H1 (cell line): ENCODE data around the gene CNR2. TPM values are rescaled to one million over a fixed set of nuclear protein-coding genes. Genes with fewer than 3 reads are reported as not detected.

Experiments used
- CTCF ChIA-PET: fragments of 300-600 bp; sonication (Branson Sonifier 250); formaldehyde crosslinking; loops from one replicate; lab custom pipeline; 2021; ENCODE audit not compliant: partially characterized antibody; lab: Charles Lee
- POLR2A ChIA-PET: fragments of 300-600 bp; sonication (Branson Sonifier 250); formaldehyde crosslinking; loops from one replicate; lab custom pipeline; 2021; ENCODE audit warnings: inconsistent platforms; ENCODE audit not compliant: partially characterized antibody; lab: Charles Lee
- DNase-seq, 2 experiments: peaks; one replicate each; pipeline versions ENCODE4 v3.0.0 to v3.0.0-alpha.2; 2010 to 2022; ENCODE audit warnings: low spot score in 2 of 2, low read depth in 1 of 2, mixed read lengths in 1 of 2
- FAIRE-seq: peaks from 2 replicates; lab custom pipeline; 2011; peaks lifted over from hg19 to GRCh38; lab: Jason Lieb, UNC
- H2AFZ ChIP-seq: 2 replicates; pipeline ENCODE4 v1.8.1; 2012; ENCODE audit warnings: low read length, inconsistent platforms
- H2AK5ac ChIP-seq: 2 replicates; pipeline ENCODE4 v1.6.1; 2013; ENCODE audit warnings: low read depth, low read length
- H2BK120ac ChIP-seq: replicated peaks from 2 replicates; pipeline ENCODE3; 2013; ENCODE audit warnings: low read depth, low read length, inconsistent platforms
- H2BK12ac ChIP-seq: 2 replicates; pipeline ENCODE4 v1.6.1; 2013; ENCODE audit warnings: low read depth, low read length
- H2BK15ac ChIP-seq: 2 replicates; pipeline ENCODE4 v1.6.1; 2013; ENCODE audit warnings: low read length
- H2BK20ac ChIP-seq: 2 replicates; pipeline ENCODE4 v1.6.1; 2013; ENCODE audit warnings: low read length
- H2BK5ac ChIP-seq: 2 replicates; pipeline ENCODE4 v1.6.1; 2013; ENCODE audit warnings: low read depth, low read length
- H3K14ac ChIP-seq: 2 replicates; pipeline ENCODE4 v1.6.1; 2013; ENCODE audit warnings: inconsistent platforms; ENCODE audit not compliant: insufficient read length
- H3K18ac ChIP-seq: 2 replicates; pipeline ENCODE4 v1.6.1; 2013; ENCODE audit warnings: low read length; ENCODE audit errors: extremely low read depth
- H3K23ac ChIP-seq: 2 replicates; pipeline ENCODE4 v1.6.1; 2013; ENCODE audit warnings: inconsistent platforms; ENCODE audit not compliant: insufficient read length
- H3K23me2 ChIP-seq: 2 replicates; pipeline ENCODE4 v1.6.1; 2013; ENCODE audit warnings: low read depth, low read length
- H3K27ac ChIP-seq: 2 replicates; pipeline ENCODE4 v1.6.1; 2011; ENCODE audit warnings: low read depth, low read length, inconsistent platforms
- H3K27me3 ChIP-seq, 4 experiments: replicated peaks in 1 of 4; 1 replicate in 1 of 4; 2 replicates in 3 of 4; pipeline versions ENCODE4 v1.6.1 to v1.8.1; 2011 to 2013; ENCODE audit warnings: low read length in 3 of 4, mild to moderate bottlenecking in 3 of 4, inconsistent platforms in 2 of 4, mixed read lengths in 2 of 4, moderate library complexity in 1 of 4; ENCODE audit not compliant: control insufficient read depth in 3 of 4, insufficient read depth in 3 of 4; ENCODE audit errors: extremely low read depth in 1 of 4
- H3K36me3 ChIP-seq, 4 experiments: 2 replicates each; pipeline versions ENCODE4 v1.6.1 to v1.8.1; 2011 to 2013; ENCODE audit warnings: mild to moderate bottlenecking in 4 of 4, low read length in 3 of 4, moderate library complexity in 2 of 4, control low read depth in 1 of 4, inconsistent platforms in 1 of 4; ENCODE audit not compliant: insufficient read depth in 4 of 4, control insufficient read depth in 2 of 4
- H3K4ac ChIP-seq: replicated peaks from 2 replicates; pipeline ENCODE3; 2013; ENCODE audit warnings: low read length, low read depth, mixed read lengths, inconsistent platforms; ENCODE audit not compliant: insufficient read length
- H3K4me1 ChIP-seq, 4 experiments: replicated peaks in 1 of 4; 1 replicate in 1 of 4; 2 replicates in 3 of 4; pipeline versions ENCODE4 v1.6.1 to v1.8.1; 2011 to 2013; ENCODE audit warnings: low read length in 3 of 4, inconsistent platforms in 2 of 4, mixed read lengths in 1 of 4; ENCODE audit not compliant: insufficient read depth in 4 of 4, control insufficient read depth in 3 of 4
- H3K4me2 ChIP-seq, 2 experiments: 2 replicates each; pipeline versions ENCODE4 v1.6.1 to v1.8.1; 2011 to 2013; ENCODE audit warnings: low read depth in 2 of 2, low read length in 2 of 2, control low read depth in 1 of 2, inconsistent platforms in 1 of 2, mild to moderate bottlenecking in 1 of 2; ENCODE audit not compliant: insufficient read depth in 1 of 2
- H3K4me3 ChIP-seq, 4 experiments: fragments of 200-600, 300-600 bp in 1 of 4; sonication (generic), shearing (Covaris generic), sonication (Bioruptor Twin) in 1 of 4; 2 replicates each; pipeline versions ENCODE4 v1.5.1 to v1.8.1; 2011 to 2016; ENCODE audit warnings: low read length in 4 of 4, low read depth in 3 of 4, control low read depth in 2 of 4, inconsistent platforms in 2 of 4, mild to moderate bottlenecking in 2 of 4, mixed read lengths in 1 of 4, moderate library complexity in 1 of 4; ENCODE audit not compliant: insufficient read depth in 2 of 4; ENCODE audit errors: extremely low read depth in 1 of 4
- H3K56ac ChIP-seq: replicated peaks from 2 replicates; pipeline ENCODE3; 2013; ENCODE audit warnings: low read depth, mild to moderate bottlenecking, mixed read lengths, low read length, inconsistent platforms; ENCODE audit not compliant: insufficient read length
- H3K79me1 ChIP-seq: 2 replicates; pipeline ENCODE4 v1.6.1; 2013; ENCODE audit warnings: low read depth, low read length, control low read depth
- H3K79me2 ChIP-seq, 2 experiments: 2 replicates each; pipeline versions ENCODE4 v1.6.1 to v1.8.1; 2012 to 2013; ENCODE audit warnings: low read length in 2 of 2, mild to moderate bottlenecking in 2 of 2, inconsistent platforms in 1 of 2; ENCODE audit not compliant: insufficient read depth in 2 of 2, control insufficient read depth in 1 of 2
- H3K9ac ChIP-seq, 4 experiments: replicated peaks in 1 of 4; 1 replicate in 1 of 4; 2 replicates in 3 of 4; pipeline versions ENCODE4 v1.6.1 to v1.8.1; 2011 to 2013; ENCODE audit warnings: low read depth in 3 of 4, low read length in 3 of 4, control low read depth in 2 of 4, mild to moderate bottlenecking in 2 of 4, moderate library complexity in 2 of 4, inconsistent platforms in 1 of 4; ENCODE audit errors: extremely low read depth in 1 of 4
- H3K9me3 ChIP-seq, 2 experiments: 2 replicates each; pipeline versions ENCODE4 v1.6.1 to v1.8.1; 2012 to 2013; ENCODE audit warnings: mild to moderate bottlenecking in 2 of 2, moderate library complexity in 2 of 2, control low read depth in 1 of 2, inconsistent platforms in 1 of 2, low read depth in 1 of 2, low read length in 1 of 2, mixed read lengths in 1 of 2; ENCODE audit not compliant: insufficient read depth in 2 of 2
- H4K20me1 ChIP-seq, 2 experiments: replicated peaks in 1 of 2; 2 replicates each; pipeline versions ENCODE3 to v1.8.1; 2011 to 2013; ENCODE audit warnings: inconsistent platforms in 2 of 2, low read length in 2 of 2, mild to moderate bottlenecking in 1 of 2; ENCODE audit not compliant: insufficient read depth in 2 of 2, control insufficient read depth in 1 of 2
- H4K5ac ChIP-seq: 2 replicates; pipeline ENCODE4 v1.6.1; 2013; ENCODE audit warnings: low read length, low read depth, mixed read lengths, inconsistent platforms; ENCODE audit not compliant: insufficient read length
- H4K8ac ChIP-seq: 2 replicates; pipeline ENCODE4 v1.8.0; 2013; ENCODE audit warnings: mild to moderate bottlenecking, moderate library complexity, low read length, inconsistent platforms; ENCODE audit not compliant: insufficient read depth; ENCODE audit errors: extremely low read depth
- H4K91ac ChIP-seq: replicated peaks from 2 replicates; pipeline ENCODE3; 2013; ENCODE audit warnings: low read length, mixed read lengths, inconsistent platforms; ENCODE audit not compliant: insufficient read length
- CBX5 ChIP-seq: fragments of 300-800, 300-1000 bp; sonication (generic); IDR thresholded peaks from 2 replicates; pipeline ENCODE4 v1.7.1; 2016; ENCODE audit warnings: antibody characterized with exemption, low read length, low read depth
- FOSL1 ChIP-seq: IDR thresholded peaks from 2 replicates; pipeline ENCODE4 v1.6.1; 2011; ENCODE audit warnings: mild to moderate bottlenecking, low read depth, low read length, moderate library complexity; ENCODE audit not compliant: insufficient read depth
- HDAC6 ChIP-seq: IDR thresholded peaks from one replicate; pipeline ENCODE4 v1.7.1; 2012; ENCODE audit warnings: low read depth, mild to moderate bottlenecking, inconsistent platforms, low read length, moderate library complexity
- POU5F1 ChIP-seq: IDR thresholded peaks from 2 replicates; pipeline ENCODE4 v1.6.1; 2011; ENCODE audit warnings: low read depth, mild to moderate bottlenecking, low read length, moderate library complexity
- SIRT6 ChIP-seq: IDR thresholded peaks from one replicate; pipeline ENCODE4 v1.7.1; 2012; ENCODE audit warnings: low read length, inconsistent platforms
- SIX5 ChIP-seq: IDR thresholded peaks from 2 replicates; pipeline ENCODE4 v1.6.1; 2011; ENCODE audit warnings: mild to moderate bottlenecking, low read depth, low read length
- SP4 ChIP-seq: IDR thresholded peaks from 2 replicates; pipeline ENCODE4 v1.6.1; 2012; ENCODE audit warnings: low read length, inconsistent platforms
- SUZ12 ChIP-seq: fragments of 200-600 bp; sonication (generic); IDR thresholded peaks from 2 replicates; pipeline ENCODE4 v1.6.1; 2012; ENCODE audit warnings: mild to moderate bottlenecking, inconsistent platforms, low read length, moderate library complexity, mixed read lengths
- TAF7 ChIP-seq: optimal IDR thresholded peaks from 2 replicates; pipeline ENCODE3; 2011; ENCODE audit warnings: low read depth, mild to moderate bottlenecking, inconsistent platforms, low read length, moderate library complexity, borderline replicate concordance
- TCF12 ChIP-seq: IDR thresholded peaks from 2 replicates; pipeline ENCODE4 v1.6.1; 2011; ENCODE audit warnings: low read depth, mild to moderate bottlenecking, low read length
- YY1 ChIP-seq: IDR thresholded peaks from 2 replicates; pipeline ENCODE4 v1.6.1; 2011; ENCODE audit warnings: low read depth, mild to moderate bottlenecking, low read length
- WGBS, 2 experiments: shearing (Covaris generic) in 1 of 2; methylation state at CpG; one replicate each; pipeline versions ENCODE4 v1.1.6 to v1.1.7; 2013 to 2015; ENCODE audit warnings: low lambda C conversion rate in 2 of 2, mixed read lengths in 2 of 2, inconsistent platforms in 1 of 2, low coverage in 1 of 2, missing lambda C conversion rate in 1 of 2; ENCODE audit not compliant: insufficient replicate concordance in 2 of 2, insufficient coverage in 1 of 2, insufficient read length in 1 of 2; ENCODE audit errors: extremely low coverage in 1 of 2, missing lambda C conversion rate in 1 of 2; 5-methylcytosine and 5-hydroxymethylcytosine counted together
- polyA plus RNA-seq, 7 experiments: library from polyadenylated mRNA; depleted of rRNA in 3 of 7; stranded (reverse) in 5 of 7; unstranded in 2 of 7; fragments of >200 nt in 5 of 7; fragments of 200-250 nt in 2 of 7; gene quantifications; 1 replicate in 5 of 7; 2 replicates in 1 of 7; 4 replicates in 1 of 7; pipeline versions ENCODE4 v1.2.1 to v1.2.3, GENCODE V29; 2011 to 2013; ENCODE audit warnings: missing spikeins in 2 of 7, mixed read lengths in 2 of 7
- total RNA-seq: library from RNA; stranded (reverse); fragmentation: NEBNext Ultra II Directional; extraction: Animal tissue kit (Norgen Biotek cat#: 25700); gene quantifications from 2 replicates; pipeline ENCODE4 v1.2.1, GENCODE V29; 2021

Gene CNR2
- total and polyA plus RNA-seq, 2 of the 8 experiments (the other 6 are each of a cell fraction or from before 2014, with no cell fraction given), result not detected

GRCh38 chr1:23927097-23927496 lies 13.9 kb upstream of the CNR2 start:
- H3K4ac ChIP-seq, result no peak overlapping the region
- H4K20me1 ChIP-seq, result no peaks in the 10 kb centered on the region
- no peaks in the 10 kb centered on the region for H3K79me2 ChIP-seq
- H2BK5ac ChIP-seq, result no peak overlapping the region
- H2AK5ac ChIP-seq, result no peak overlapping the region
- 64% methylated on average over 1 of the region's 1 CpG; no CpG with 5 or more reads in 1 of the 2 experiments for WGBS, 2 experiments
- no peak overlapping the region for H2BK120ac ChIP-seq
- H3K79me1 ChIP-seq, result no peaks in the 10 kb centered on the region
- H4K5ac ChIP-seq, result no peak overlapping the region
- no peaks in the 10 kb centered on the region for H3K4me1 ChIP-seq
- no peak overlapping the region for H3K9ac ChIP-seq
- FAIRE-seq (no peak), DNase-seq (no peak)
- H3K14ac ChIP-seq, result no peak overlapping the region
- ChIA-PET CTCF (no interaction called here), POLR2A (interaction anchor here (0.8 kb wide), 1 partner anchor 38 kb away, joined by 3 read pairs; no protein-coding TSS in a partner anchor)
- no peak overlapping the region for H3K18ac ChIP-seq
- H3K4me2 ChIP-seq, result no peak overlapping the region
- H4K91ac ChIP-seq, result no peak overlapping the region
- H3K36me3 ChIP-seq, result no peaks in the 10 kb centered on the region
- no peak overlapping the region for H4K8ac ChIP-seq
- no peak overlapping the region for H2AFZ ChIP-seq
- TF ChIP-seq POU5F1, result no peak
- no peak for TF ChIP-seq HDAC6
- no peak for TF ChIP-seq YY1
- no peak for TF ChIP-seq SUZ12
- no peak for TF ChIP-seq CBX5
- TF ChIP-seq FOSL1, result no peak
- TF ChIP-seq SP4, result no peak
- no peak for TF ChIP-seq TCF12
- no peak for TF ChIP-seq TAF7
- no peak for TF ChIP-seq SIX5
- no peak for TF ChIP-seq SIRT6
- no peaks in the 10 kb centered on the region for H3K23me2 ChIP-seq
- H3K4me3 ChIP-seq, result no peak overlapping the region
- no peak overlapping the region for H3K56ac ChIP-seq
- H2BK15ac ChIP-seq, result no peak overlapping the region
- H3K27me3 ChIP-seq, result no peaks in the 10 kb centered on the region
- no peak overlapping the region for H2BK12ac ChIP-seq
- H3K23ac ChIP-seq, result no peak overlapping the region
- no peaks in the 10 kb centered on the region; a peak in 1 of 4 replicates for H3K9me3 ChIP-seq
- H2BK20ac ChIP-seq, result no peak overlapping the region
- no peak overlapping the region for H3K27ac ChIP-seq
